Tibial nerve (tissue), 4 donors: ENCODE measurements around the gene CD68. TPM values are rescaled to one million over a fixed set of nuclear protein-coding genes. Genes with fewer than 3 reads are reported as not detected.
A peak's percentile ranks its signal among the peaks of the same experiment; 100 is the strongest.

Experiments
- DNase-seq, 2 donors: peaks; one replicate each; pipeline ENCODE4 v3.0.0-alpha.2; 2019; ENCODE audit warnings: low spot score in 2 of 2
- H3K27ac ChIP-seq, 4 donors: fragments of 200-600 bp; sonication (generic) in 3 of 4; one replicate each; pipeline ENCODE4 v1.5.1; 2017 to 2019; ENCODE audit warnings: mild to moderate bottlenecking in 1 of 4
- H3K27me3 ChIP-seq, 2 donors: fragments of 200-600 bp; sonication (generic) in 1 of 2; one replicate each; pipeline versions ENCODE4 v1.5.1 to v1.6.0; 2017 to 2019
- H3K36me3 ChIP-seq, 3 donors: fragments of 200-600 bp; sonication (generic); one replicate each; pipeline ENCODE4 v1.5.1; 2018 to 2019
- H3K4me1 ChIP-seq, 4 donors: fragments of 200-600 bp; sonication (generic) in 3 of 4; one replicate each; pipeline ENCODE4 v1.5.1; 2017 to 2019
- H3K4me3 ChIP-seq, 4 donors: fragments of 200-600 bp; sonication (generic) in 3 of 4; one replicate each; pipeline ENCODE4 v1.5.1; 2017 to 2019; ENCODE audit warnings: mild to moderate bottlenecking in 1 of 4, moderate library complexity in 1 of 4
- H3K9me3 ChIP-seq, 4 donors: fragments of 200-600 bp; sonication (generic) in 3 of 4; one replicate each; pipeline ENCODE4 v1.5.1; 2017 to 2019
- CTCF ChIP-seq, 5 experiments: fragments of 200-600 bp in 3 of 5; fragments of 450-650 bp in 2 of 5; sonication (generic) in 3 of 5; IDR thresholded peaks; one replicate each; pipeline ENCODE4 v1.5.1; 2016 to 2019; ENCODE audit warnings: antibody characterized with exemption in 5 of 5, mild to moderate bottlenecking in 3 of 5, moderate library complexity in 2 of 5
- EP300 ChIP-seq, 2 donors: sonication (generic); formaldehyde crosslinking; IDR thresholded peaks; one replicate each; pipeline ENCODE4 v1.6.1; 2017; ENCODE audit warnings: antibody characterized with exemption in 2 of 2, mild to moderate bottlenecking in 1 of 2
- POLR2A ChIP-seq, 2 donors: fragments of 450-650 bp; IDR thresholded peaks; one replicate each; pipeline ENCODE4 v1.6.1; 2017; ENCODE audit warnings: antibody characterized with exemption in 2 of 2, mild to moderate bottlenecking in 2 of 2, moderate library complexity in 2 of 2
- WGBS, 2 donors: methylation state at CpG; one replicate each; pipeline ENCODE4 v1.1.5; 2018; 5-methylcytosine and 5-hydroxymethylcytosine counted together
- total RNA-seq, 4 donors: library from RNA; depleted of rRNA; stranded (reverse); fragments of >200 nt; gene quantifications; one replicate each; pipeline ENCODE4 v1.1.0, GENCODE V29; 2016

CD68 gene
- total RNA-seq, 4 donors from 2014 or later = 19.3 to 65.7 (median 34.2) TPM

- peak overlapping the region; percentile 18 to 88 (median 60) for H3K4me3 ChIP-seq
- peak overlapping the region; percentile 92 to 94 (median 94) for H3K27ac ChIP-seq
- WGBS, 2 donors = 54 to 70% methylated on average over 16 to 18 of the region's 18 CpGs
Measured at GRCh38 chr17:7559320-7560171, 19.9 kb upstream of the CD68 start.

GRCh38 chr17:7560172-7561027 is 19.0 kb upstream of the CD68 start:
- no peaks in the 10 kb centered on the region for H3K27me3 ChIP-seq
- peaks cover 0 to 81% (median 55%) of the 10 kb centered on the region in 4 donors for H3K4me1 ChIP-seq
- 27 to 30% methylated on average over 22 of the region's 22 CpGs for WGBS, 2 donors
- peak overlapping the region; percentile 92 to 94 (median 94) for H3K27ac ChIP-seq
- TF ChIP-seq CTCF (IDR thresholded peaks at IDR 0.05) (peak in 4 of 5 experiments; percentile 37 to 54 (median 42)), EP300 (IDR thresholded peaks at IDR 0.05) (no peak), POLR2A (IDR thresholded peaks at IDR 0.05) (no peak)
- peaks cover 0 to 25% (median 9%) of the 10 kb centered on the region in 3 donors for H3K36me3 ChIP-seq
- no peaks in the 10 kb centered on the region for H3K9me3 ChIP-seq
- peak overlapping the region; percentile 15 to 88 (median 80) for H3K4me3 ChIP-seq
- peak in 1 of 2 donors; percentile 46 for DNase-seq

More at GRCh38 chr17:7559320-7560171, 19.9 kb upstream of the CD68 start:
- no peaks in the 10 kb centered on the region for H3K27me3 ChIP-seq
- no peak for TF ChIP-seq CTCF (IDR thresholded peaks at IDR 0.05)
- TF ChIP-seq EP300 (IDR thresholded peaks at IDR 0.05) = no peak
- TF ChIP-seq POLR2A (IDR thresholded peaks at IDR 0.05) = no peak
- H3K9me3 ChIP-seq = no peaks in the 10 kb centered on the region
- peaks cover 0 to 16% (median under 1%) of the 10 kb centered on the region in 3 donors for H3K36me3 ChIP-seq
- H3K4me1 ChIP-seq = peaks cover 0 to 73% (median 55%) of the 10 kb centered on the region in 4 donors
- no peak for DNase-seq

GRCh38 chr17:7561028-7561575 is 18.3 kb upstream of the CD68 start:
- TF ChIP-seq CTCF (IDR thresholded peaks at IDR 0.05) = peak; percentile 83 to 96 (median 87)
- no peak for TF ChIP-seq POLR2A (IDR thresholded peaks at IDR 0.05)
- TF ChIP-seq EP300 (IDR thresholded peaks at IDR 0.05) = peak; percentile 13 to 28
- H3K9me3 ChIP-seq = no peaks in the 10 kb centered on the region
- peaks cover 0 to 32% (median 10%) of the 10 kb centered on the region in 3 donors for H3K36me3 ChIP-seq
- peak; percentile 86 to 87 for DNase-seq
- peaks cover 0 to 79% (median 55%) of the 10 kb centered on the region in 4 donors for H3K4me1 ChIP-seq
- H3K27ac ChIP-seq = peak overlapping the region; percentile 92 to 94 (median 94)
- no peaks in the 10 kb centered on the region for H3K27me3 ChIP-seq
- H3K4me3 ChIP-seq = peak overlapping the region; percentile 71 to 88 (median 80)
- 0 to 1% methylated on average over 28 to 30 of the region's 32 CpGs for WGBS, 2 donors

GRCh38 chr17:7561589-7562207 is 17.7 kb upstream of the CD68 start, which contains the start of gene SENP3:
Gene SENP3, plus strand, starts transcription at chr17:7561919. Its CDS starts 1,158 bp downstream, at chr17:7563077.
- H3K36me3 ChIP-seq = peaks cover 0 to 38% (median 10%) of the 10 kb centered on the region in 3 donors
- no peaks in the 10 kb centered on the region for H3K27me3 ChIP-seq
- H3K4me3 ChIP-seq = peak within 1 kb of the TSS; percentile 71 to 88 (median 80)
- TF ChIP-seq EP300 (IDR thresholded peaks at IDR 0.05) = peak in 1 of 2 donors; percentile 83
- TF ChIP-seq POLR2A (IDR thresholded peaks at IDR 0.05) = peak; percentile 29 to 71
- TF ChIP-seq CTCF (IDR thresholded peaks at IDR 0.05) = no peak
- WGBS, 2 donors = 1% methylated on average over 32 to 78 of the region's 82 CpGs
- peak within 1 kb of the TSS; percentile 92 to 94 (median 94) for H3K27ac ChIP-seq
- DNase-seq = peak; percentile 79 to 85
- H3K4me1 ChIP-seq = peaks cover 0 to 79% (median 54%) of the 10 kb centered on the region in 4 donors
- no peaks in the 10 kb centered on the region for H3K9me3 ChIP-seq
